ENCODE results near the gene GTF2E1.
"Not testable (repeated sequence)": the region's sequence is repeated elsewhere in the genome, so short reads cannot be mapped to it uniquely, and the experiment has no call there.

GTF2E1 gene

DNA sequence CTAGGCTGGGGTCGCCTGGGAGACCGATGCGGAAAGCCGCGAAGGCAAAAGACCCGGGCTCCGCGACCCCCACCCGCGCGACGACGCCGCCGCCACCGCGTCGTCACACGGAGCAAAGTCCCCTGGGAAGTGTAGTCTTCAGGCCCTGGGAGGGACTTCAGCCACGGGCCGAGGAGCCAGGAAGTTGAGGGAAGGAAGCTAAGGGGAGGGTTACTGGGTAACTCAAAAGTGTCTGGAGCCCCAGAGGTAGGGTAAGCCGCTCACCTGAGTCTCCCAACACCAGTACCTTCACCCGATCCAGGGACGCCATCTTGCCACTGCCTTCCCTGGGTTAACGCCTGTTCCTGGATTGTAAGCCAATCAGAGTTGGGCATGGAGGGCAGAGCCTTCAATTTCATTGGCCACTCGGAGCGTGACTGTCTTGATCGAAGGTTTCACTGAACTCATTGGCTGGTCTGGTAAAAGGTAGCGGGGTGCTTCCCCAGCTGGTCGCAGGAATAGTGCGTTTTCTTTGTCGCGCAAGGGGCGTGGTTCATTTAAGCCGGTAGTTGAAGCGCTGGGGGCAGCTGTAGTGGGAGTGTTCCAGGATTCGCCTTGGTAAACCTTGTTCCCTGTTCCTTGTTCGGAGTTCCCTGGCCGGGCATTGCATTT is at the start of gene GTF2E1, which contains the start of gene RABL3:
GTF2E1 (plus strand) TSS at position 547 of the 651 bp plus-strand sequence. CDS start 7,809 bp downstream, outside the sequence.
RABL3 (minus strand) TSS at position 319 of the 651 bp plus-strand sequence; CDS start at position 310, 9 bp downstream.
- DNase-seq (ENCODE audit: low spot score) (peak; percentile 99), FAIRE-seq (peak; percentile 90)

DNA sequence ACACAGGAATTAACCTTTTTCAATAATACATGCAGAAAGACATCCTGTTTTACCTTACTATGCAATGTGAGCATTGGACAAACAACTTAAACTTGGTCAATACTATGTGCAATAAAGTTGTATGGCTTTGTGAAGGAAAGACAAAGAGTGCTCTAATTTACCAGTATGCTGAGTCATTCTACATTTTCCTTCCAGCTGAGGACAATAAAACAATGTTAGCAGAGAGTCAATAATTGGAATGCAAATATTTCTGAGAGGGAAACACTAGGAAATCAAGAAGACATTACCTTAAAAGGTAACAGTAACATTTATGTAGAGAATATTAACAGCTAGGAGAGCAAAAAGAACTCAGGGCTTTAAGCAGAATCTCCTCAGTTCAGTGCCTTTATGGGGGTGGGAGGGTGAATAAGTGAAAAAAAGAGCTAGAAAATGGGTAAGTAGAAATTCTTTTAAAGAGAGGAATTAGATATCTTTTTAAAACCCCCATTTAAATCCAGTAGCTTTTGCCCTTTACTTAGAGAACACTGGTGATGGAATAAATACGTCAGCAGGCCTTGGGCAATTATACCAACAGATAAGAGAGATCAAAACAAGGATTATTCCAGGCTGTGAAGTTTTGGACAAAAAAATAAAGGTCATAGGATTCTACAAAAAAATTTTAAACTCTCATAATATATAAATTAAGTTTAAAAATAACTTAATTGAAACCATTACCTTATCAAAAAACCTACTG is 48.9 kb upstream of the GTF2E1 start:
- DNase-seq (ENCODE audit: low spot score) (no peak), FAIRE-seq (no peak)

GRCh38 chr3:120699333-120699732 is 43.2 kb upstream of the GTF2E1 start:
- FAIRE-seq (no peak), DNase-seq (ENCODE audit: low spot score) (no peak)

DNA sequence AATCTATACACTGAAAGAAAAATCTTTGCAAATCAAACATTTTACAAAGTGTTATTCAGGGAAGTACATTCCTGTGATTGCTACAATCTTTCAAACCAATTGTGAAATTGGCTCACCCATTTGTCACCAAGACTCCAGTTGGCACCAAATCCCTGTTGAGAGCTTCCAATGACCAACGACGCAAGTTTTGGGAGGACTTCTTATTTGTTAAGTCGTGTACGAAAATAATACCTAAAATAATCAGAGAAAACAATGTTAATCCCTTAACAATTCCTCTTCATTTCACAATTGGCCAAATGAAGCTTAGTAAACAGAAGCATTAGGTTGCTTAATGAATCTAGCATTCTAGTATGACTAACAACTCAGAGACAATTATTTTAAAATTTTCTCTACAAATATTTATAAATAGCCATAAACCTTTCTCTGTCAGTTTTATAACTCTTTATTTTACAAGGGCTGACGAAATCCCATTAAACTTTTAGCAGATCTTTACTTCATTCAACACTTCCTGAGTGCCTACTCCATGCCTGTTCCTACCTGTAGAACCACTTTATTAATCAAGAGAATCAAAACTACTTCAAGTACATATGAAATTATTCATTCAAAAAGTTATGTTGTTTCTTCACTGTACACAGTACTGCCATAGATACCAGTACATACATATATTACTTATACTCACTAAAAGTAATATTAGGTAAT is 36.5 kb upstream of the GTF2E1 start:
- DNase-seq (ENCODE audit: low spot score): no peak
- FAIRE-seq: no peak

DNA sequence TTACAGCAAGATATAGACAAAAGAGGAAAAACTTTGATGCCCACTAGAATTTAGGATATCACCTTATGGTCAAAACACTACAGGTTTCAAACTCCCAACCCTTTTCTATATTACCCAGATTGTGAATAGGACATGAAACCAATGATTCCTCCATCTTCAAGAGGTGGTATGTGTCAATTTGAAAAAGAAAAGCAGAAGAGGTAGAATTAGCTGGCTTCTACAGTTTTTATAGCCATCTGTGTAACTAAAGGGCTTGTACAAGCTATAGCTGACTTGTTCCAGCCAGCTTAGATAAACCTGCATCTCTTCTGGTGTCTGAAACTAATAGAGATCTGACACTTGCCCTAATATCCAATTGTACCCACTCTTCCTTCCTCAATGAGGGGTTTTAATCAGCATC is 35.6 kb upstream of the GTF2E1 start:
- FAIRE-seq: no peak
- no peak for DNase-seq (ENCODE audit: low spot score)

- no peak for FAIRE-seq
- DNase-seq (ENCODE audit: low spot score): no peak
Measured at GRCh38 chr3:120708408-120708807, 34.1 kb upstream of the GTF2E1 start.

GRCh38 chr3:120710369-120710768 is 32.2 kb upstream of the GTF2E1 start:
- no peak for FAIRE-seq

GRCh38 chr3:120713262-120713661 is 29.3 kb upstream of the GTF2E1 start:
- DNase-seq (ENCODE audit: low spot score): no peak
- FAIRE-seq: no peak

More at GRCh38 chr3:120710369-120710768, 32.2 kb upstream of the GTF2E1 start:
- DNase-seq (ENCODE audit: low spot score): no peak

DNA sequence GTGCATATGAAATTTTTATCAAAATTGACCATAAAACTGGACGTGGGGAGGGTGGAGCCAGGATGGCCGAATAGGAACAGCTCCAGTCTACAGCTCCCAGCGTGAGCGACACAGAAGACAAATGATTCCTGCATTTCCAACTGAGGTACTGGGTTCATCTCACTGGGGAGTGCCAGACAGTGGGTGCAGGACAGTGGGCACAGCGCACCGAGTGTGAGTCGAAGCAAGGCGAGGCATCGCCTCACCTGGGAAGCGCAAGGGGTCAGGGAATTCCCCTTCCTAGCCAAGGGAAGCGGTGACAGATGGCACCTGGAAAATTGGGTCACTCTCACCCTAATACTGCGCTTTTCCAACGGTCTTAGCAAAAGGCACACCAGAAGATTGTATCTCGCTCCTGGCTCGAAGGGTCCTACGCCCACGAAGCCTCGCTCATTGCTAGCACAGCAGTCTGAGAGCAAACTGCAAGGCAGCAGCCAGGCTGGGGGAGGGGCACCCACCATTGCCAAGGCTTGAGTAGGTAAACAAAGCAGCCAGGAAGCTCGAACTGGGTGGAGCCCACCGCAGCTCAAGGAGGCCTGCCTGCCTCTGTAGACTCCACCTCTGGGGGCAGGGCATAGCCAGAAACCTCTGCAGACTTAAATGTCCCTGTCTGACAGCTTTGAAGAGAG is 23.2 kb upstream of the GTF2E1 start:
- DNase-seq (ENCODE audit: low spot score); FAIRE-seq: not testable (repeated sequence)

DNA sequence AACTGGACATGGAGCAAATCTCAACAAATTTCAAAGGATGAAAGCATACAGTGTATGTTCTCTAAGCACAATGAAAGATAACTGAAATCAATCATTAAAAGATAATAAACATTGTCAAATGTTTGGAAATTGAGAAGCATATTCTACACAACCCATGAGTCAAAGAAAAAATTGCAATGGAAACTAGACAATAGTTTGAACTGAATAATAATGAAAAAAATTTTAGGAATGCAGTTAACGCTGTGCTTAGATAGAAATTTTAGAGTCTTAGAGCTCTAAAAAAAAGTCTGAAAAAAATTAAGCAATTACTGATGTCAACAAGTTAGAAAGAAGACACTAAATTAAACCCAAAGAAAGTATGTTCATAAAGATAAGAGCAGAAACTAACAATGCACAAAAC is 15.8 kb upstream of the GTF2E1 start:
- DNase-seq (ENCODE audit: low spot score) (no peak), FAIRE-seq (no peak)

- FAIRE-seq: no peak
Measured at GRCh38 chr3:120730576-120731542, 11.7 kb upstream of the GTF2E1 start.

DNA sequence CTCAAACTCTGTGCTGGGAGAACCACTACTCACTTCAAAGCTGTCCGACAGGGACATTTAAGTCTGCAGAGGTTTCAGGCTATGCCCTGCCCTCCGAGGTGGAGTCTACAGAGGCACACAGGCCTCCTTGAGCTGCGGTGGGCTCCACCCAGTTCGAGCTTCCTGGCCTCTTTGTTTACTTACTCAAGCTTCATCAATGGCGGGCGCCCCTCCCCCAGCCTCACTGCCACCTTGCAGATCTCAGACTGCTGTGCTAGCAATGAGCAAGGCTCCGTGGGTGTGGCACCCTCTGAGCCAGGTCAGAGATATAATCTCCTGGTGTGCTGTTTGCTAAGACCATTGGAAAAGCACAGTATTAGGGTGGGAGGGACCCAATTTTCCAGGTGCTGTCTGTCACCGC is 4.5 kb upstream of the GTF2E1 start:
- not testable (repeated sequence) for FAIRE-seq; DNase-seq (ENCODE audit: low spot score)

More at GRCh38 chr3:120730576-120731542, 11.7 kb upstream of the GTF2E1 start:
- no peak for DNase-seq (ENCODE audit: low spot score)

- DNase-seq (ENCODE audit: low spot score): no peak
- FAIRE-seq: no peak
Measured at GRCh38 chr3:120741320-120741719, 1.2 kb upstream of the GTF2E1 start.

GRCh38 chr3:120741837-120742197 is 727 bp upstream of the GTF2E1 start:
- DNase-seq (ENCODE audit: low spot score) (no peak), FAIRE-seq (no peak)

- DNase-seq (ENCODE audit: low spot score): no peak
Measured at GRCh38 chr3:120742849-120743365, 363 bp downstream of the GTF2E1 start.

DNA sequence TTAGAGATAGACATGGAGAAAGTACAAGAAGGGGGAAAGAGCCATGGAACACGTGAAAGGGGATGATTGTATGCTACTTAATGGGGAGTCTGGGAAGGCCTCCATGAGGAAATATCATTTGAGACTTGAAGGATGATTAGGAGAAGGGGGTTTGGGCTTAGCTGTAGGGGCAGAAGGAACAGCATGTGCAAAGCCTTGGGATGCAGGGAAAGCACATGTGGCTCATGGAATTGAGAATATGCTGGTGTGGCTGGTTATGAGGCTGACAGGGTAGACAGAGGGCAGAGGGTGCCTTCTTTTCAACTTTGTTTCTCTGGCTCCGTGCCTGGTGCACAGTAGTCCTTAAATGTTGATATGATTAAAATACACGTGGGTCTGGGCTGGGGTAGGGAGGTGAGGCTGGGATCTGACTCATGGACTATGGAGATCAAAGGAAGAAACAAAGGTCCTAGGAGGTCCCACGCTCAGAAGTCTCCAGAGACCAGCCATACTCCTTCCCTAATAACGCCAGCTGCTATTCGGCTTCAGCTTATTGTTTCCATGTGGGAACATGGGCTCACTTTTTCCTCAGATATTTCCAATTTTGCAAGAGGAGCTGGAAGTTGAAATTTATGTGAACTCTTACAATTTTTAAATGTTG is 1.1 kb downstream of the GTF2E1 start:
- no peak for DNase-seq (ENCODE audit: low spot score)
- FAIRE-seq: no peak

More at GRCh38 chr3:120742849-120743365, 363 bp downstream of the GTF2E1 start:
- no peak for FAIRE-seq

- no peak for FAIRE-seq
- no peak for DNase-seq (ENCODE audit: low spot score)
Measured at GRCh38 chr3:120745466-120745865, 2.9 kb downstream of the GTF2E1 start.

- FAIRE-seq (no peak), DNase-seq (ENCODE audit: low spot score) (no peak)
Measured at GRCh38 chr3:120749843-120750242, 7.3 kb downstream of the GTF2E1 start.

DNA sequence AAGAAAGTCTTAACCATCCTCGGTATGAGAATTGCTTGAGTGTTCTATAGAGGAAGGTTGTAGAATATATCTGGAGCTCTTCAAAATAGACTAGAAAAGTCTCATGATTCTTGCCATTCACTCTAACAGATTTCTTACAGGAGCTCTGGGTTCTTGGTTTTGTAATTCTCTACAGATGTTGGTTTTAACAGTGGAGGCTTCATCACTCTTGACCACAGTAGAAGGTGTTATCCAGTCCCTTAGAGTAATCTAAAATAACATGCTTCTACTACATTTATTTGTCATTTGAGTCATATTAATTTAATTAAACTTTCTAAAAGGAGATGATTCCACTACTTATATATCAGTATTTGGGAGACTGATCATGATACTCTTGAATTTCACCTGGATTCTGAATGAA is 9.7 kb downstream of the GTF2E1 start:
- FAIRE-seq: no peak
- DNase-seq (ENCODE audit: low spot score): no peak

- FAIRE-seq: no peak
- no peak for DNase-seq (ENCODE audit: low spot score)
Measured at GRCh38 chr3:120752865-120753264, 10.3 kb downstream of the GTF2E1 start.

Data from urothelium cell line (cell line).